Fibroblast of mammary gland (primary cell): Measurements from ENCODE around the gene RIPK1.
A peak's percentile ranks its signal among the peaks of the same experiment; 100 is the strongest.
"Not testable (repeated sequence)": the region's sequence is repeated elsewhere in the genome, so short reads cannot be mapped to it uniquely, and the experiment has no call there.

ENCODE experiments used
- DNase-seq: peaks from one replicate; pipeline ENCODE4 v3.0.0-alpha.2; 2010; ENCODE audit warnings: low read depth
- H3K4me3 ChIP-seq: 2 replicates; pipeline ENCODE4 v1.5.1; 2011; ENCODE audit warnings: low read depth, mild to moderate bottlenecking, low read length, moderate library complexity; ENCODE audit not compliant: control insufficient read depth
- TF ChIP-seq, protein P1 (sequence below): conservative IDR thresholded peaks from 2 replicates; pipeline ENCODE4 v1.5.1; 2011; ENCODE audit warnings: low read depth, low read length, inconsistent platforms; ENCODE audit not compliant: control insufficient read depth, insufficient read depth

RIPK1 gene

GRCh38 chr6:3061501-3061941 lies 6.8 kb upstream of the RIPK1 start:
- no peak overlapping the region for H3K4me3 ChIP-seq
- TF ChIP-seq, protein P1, sequence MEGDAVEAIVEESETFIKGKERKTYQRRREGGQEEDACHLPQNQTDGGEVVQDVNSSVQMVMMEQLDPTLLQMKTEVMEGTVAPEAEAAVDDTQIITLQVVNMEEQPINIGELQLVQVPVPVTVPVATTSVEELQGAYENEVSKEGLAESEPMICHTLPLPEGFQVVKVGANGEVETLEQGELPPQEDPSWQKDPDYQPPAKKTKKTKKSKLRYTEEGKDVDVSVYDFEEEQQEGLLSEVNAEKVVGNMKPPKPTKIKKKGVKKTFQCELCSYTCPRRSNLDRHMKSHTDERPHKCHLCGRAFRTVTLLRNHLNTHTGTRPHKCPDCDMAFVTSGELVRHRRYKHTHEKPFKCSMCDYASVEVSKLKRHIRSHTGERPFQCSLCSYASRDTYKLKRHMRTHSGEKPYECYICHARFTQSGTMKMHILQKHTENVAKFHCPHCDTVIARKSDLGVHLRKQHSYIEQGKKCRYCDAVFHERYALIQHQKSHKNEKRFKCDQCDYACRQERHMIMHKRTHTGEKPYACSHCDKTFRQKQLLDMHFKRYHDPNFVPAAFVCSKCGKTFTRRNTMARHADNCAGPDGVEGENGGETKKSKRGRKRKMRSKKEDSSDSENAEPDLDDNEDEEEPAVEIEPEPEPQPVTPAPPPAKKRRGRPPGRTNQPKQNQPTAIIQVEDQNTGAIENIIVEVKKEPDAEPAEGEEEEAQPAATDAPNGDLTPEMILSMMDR: peak; percentile 18
- DNase-seq: peak; percentile 53

GRCh38 chr6:3063340-3063732 lies 5.0 kb upstream of the RIPK1 start:
- peak overlapping the region; percentile 64 for H3K4me3 ChIP-seq
- DNase-seq: not testable (repeated sequence)

GRCh38 chr6:3063733-3064700 lies 4.3 kb upstream of the RIPK1 start:
- DNase-seq: peak; percentile 90
- TF ChIP-seq, protein P1: no peak
- H3K4me3 ChIP-seq: peak overlapping the region; percentile 64

DNA sequence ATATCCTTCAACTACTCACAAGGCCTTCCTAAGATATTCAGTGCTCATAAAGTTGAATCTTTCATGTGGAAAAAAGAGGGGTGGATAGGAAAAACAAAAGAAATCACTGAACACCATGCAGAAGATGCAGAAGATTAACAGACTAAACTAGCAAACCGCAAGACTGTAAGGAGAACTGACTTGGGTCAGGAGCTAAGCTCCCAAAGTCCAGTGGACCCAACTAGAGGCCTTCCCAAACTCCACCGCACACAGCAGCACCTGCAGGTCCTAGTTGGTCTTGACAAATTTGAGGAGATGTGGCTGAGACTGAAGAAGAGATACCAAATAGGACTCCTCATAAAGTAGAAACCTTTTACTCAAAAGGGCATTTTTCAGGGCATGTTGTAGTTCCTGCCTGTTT lies 3.3 kb downstream of the RIPK1 start:
- TF ChIP-seq, protein P1: no peak
- DNase-seq: no peak
- H3K4me3 ChIP-seq: no peak overlapping the region

- TF ChIP-seq, protein P1: no peak
- DNase-seq: no peak
Observed at GRCh38 chr6:3072798-3073197, 4.5 kb downstream of the RIPK1 start.

GRCh38 chr6:3073382-3073781 lies 5.1 kb downstream of the RIPK1 start:
- H3K4me3 ChIP-seq: no peak overlapping the region
- TF ChIP-seq, protein P1: no peak
- no peak for DNase-seq

More at GRCh38 chr6:3072798-3073197, 4.5 kb downstream of the RIPK1 start:
- no peak overlapping the region for H3K4me3 ChIP-seq

DNA sequence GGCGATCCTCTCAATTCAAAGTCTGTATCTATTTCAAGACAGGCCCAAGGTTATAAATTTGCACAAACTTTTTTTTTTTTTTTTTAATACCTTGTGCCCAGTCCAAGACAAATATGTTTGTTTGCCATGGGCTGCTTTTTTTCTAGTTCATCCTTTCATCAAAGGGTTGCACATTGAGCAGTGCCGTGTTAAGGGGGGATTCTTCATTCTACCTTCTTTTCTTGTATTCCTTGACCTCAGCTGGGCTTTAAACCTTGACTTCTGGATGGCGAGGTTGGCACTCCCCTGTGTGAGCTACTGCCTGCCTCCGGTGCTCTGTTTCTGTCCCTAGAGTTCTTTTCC lies 7.4 kb downstream of the RIPK1 start:
- DNase-seq: no peak
- TF ChIP-seq, protein P1: no peak
- H3K4me3 ChIP-seq: no peak overlapping the region
